IMR-90 (cell line): ENCODE results near the gene PDK1.

Source experiments
- CEBPB ChIP-seq: IDR thresholded peaks from 2 replicates; pipeline ENCODE4 v1.6.1; 2012; ENCODE audit warnings: low read depth, low read length, improper control_type of control experiment
- CHD1 ChIP-seq: IDR thresholded peaks from 2 replicates; pipeline ENCODE4 v1.6.1; 2012; ENCODE audit warnings: low read depth, low read length, improper control_type of control experiment
- CTCF ChIP-seq: conservative IDR thresholded peaks from 2 replicates; pipeline ENCODE4 v1.5.1; 2012; ENCODE audit warnings: mild to moderate bottlenecking, low read depth, low read length, improper control_type of control experiment
- FOS ChIP-seq: fragments of 150-350 bp; IDR thresholded peaks from 2 replicates; pipeline ENCODE4 v1.6.1; 2016; ENCODE audit warnings: low read depth, low read length
- MAZ ChIP-seq: IDR thresholded peaks from 2 replicates; pipeline ENCODE4 v1.6.1; 2012; ENCODE audit warnings: low read depth, mild to moderate bottlenecking, low read length, improper control_type of control experiment, moderate library complexity, borderline replicate concordance
- MXI1 ChIP-seq: IDR thresholded peaks from 2 replicates; pipeline ENCODE4 v1.6.1; 2012; ENCODE audit warnings: low read depth, mild to moderate bottlenecking, low read length, moderate library complexity, borderline replicate concordance
- NFE2L2 ChIP-seq: fragments of 150-350 bp; IDR thresholded peaks from 2 replicates; pipeline ENCODE4 v1.6.1; 2016; ENCODE audit warnings: low read depth, mild to moderate bottlenecking, low read length
- POLR2A ChIP-seq: IDR thresholded peaks from 2 replicates; pipeline ENCODE4 v1.6.1; 2012; ENCODE audit warnings: mild to moderate bottlenecking, low read depth, low read length
- RAD21 ChIP-seq: IDR thresholded peaks from 2 replicates; pipeline ENCODE4 v1.6.1; 2012; ENCODE audit warnings: low read length, improper control_type of control experiment
- RCOR1 ChIP-seq: IDR thresholded peaks from 2 replicates; pipeline ENCODE4 v1.6.1; 2012; ENCODE audit warnings: mild to moderate bottlenecking, low read length, improper control_type of control experiment; ENCODE audit not compliant: insufficient replicate concordance
- SMC3 ChIP-seq: fragments of 150-350 bp; IDR thresholded peaks from 2 replicates; pipeline ENCODE4 v1.6.1; 2016; ENCODE audit warnings: low read depth, mild to moderate bottlenecking, antibody characterized with exemption, low read length, moderate library complexity
- USF2 ChIP-seq: fragments of 150-350 bp; IDR thresholded peaks from 2 replicates; pipeline ENCODE4 v1.6.1; 2017; ENCODE audit warnings: mild to moderate bottlenecking, antibody characterized with exemption, low read length, low read depth
- TF ChIP-seq, protein P1 (sequence below): fragments of 150-350 bp; IDR thresholded peaks from 2 replicates; pipeline ENCODE4 v1.6.1; 2016; ENCODE audit warnings: low read depth, mild to moderate bottlenecking, low read length, moderate library complexity, borderline replicate concordance

DNA sequence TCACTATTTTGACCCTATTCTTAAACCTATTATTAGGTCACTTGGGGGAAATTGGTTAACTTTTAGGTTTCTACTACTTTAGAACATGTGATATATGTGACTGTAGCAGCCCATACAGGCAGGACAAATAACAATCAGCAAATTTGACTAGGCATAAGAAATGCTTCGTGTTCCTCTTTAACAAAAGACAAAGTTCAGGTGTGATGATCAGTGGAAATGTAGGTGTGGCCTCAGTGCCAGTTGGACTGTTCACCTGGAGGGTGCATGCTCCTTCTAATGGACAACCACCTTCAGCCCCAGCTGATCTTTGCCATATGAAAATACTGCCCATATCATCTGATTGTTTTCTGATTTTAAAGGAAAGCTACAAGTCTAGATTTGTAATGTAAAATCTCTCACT is 6.4 kb downstream of the PDK1 start:
- TF ChIP-seq CTCF = no peak
- TF ChIP-seq NFE2L2 = no peak
- no peak for TF ChIP-seq POLR2A
- no peak for TF ChIP-seq CEBPB
- TF ChIP-seq RCOR1 = no peak
- TF ChIP-seq RAD21 = no peak
- TF ChIP-seq USF2 = no peak
- TF ChIP-seq CHD1 = no peak
- TF ChIP-seq SMC3 = no peak
- TF ChIP-seq, protein P1, sequence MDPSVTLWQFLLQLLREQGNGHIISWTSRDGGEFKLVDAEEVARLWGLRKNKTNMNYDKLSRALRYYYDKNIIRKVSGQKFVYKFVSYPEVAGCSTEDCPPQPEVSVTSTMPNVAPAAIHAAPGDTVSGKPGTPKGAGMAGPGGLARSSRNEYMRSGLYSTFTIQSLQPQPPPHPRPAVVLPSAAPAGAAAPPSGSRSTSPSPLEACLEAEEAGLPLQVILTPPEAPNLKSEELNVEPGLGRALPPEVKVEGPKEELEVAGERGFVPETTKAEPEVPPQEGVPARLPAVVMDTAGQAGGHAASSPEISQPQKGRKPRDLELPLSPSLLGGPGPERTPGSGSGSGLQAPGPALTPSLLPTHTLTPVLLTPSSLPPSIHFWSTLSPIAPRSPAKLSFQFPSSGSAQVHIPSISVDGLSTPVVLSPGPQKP = no peak
- TF ChIP-seq MAZ = no peak
- no peak for TF ChIP-seq MXI1
- no peak for TF ChIP-seq FOS
